HG03575 (cell line): Measurements from ENCODE around the gene PHKB.
"Not testable (repeated sequence)": the region's sequence is repeated elsewhere in the genome, so short reads cannot be mapped to it uniquely, and the experiment has no call there.

Experiments
- ATAC-seq: cut with Tn5 transposase; IDR thresholded peaks from one replicate; pipeline ENCODE4 v1.9.1; 2021; ENCODE audit not compliant: unreplicated experiment, insufficient number of reproducible peaks, low FRiP score; ENCODE audit errors: extremely low read depth

Gene PHKB

DNA sequence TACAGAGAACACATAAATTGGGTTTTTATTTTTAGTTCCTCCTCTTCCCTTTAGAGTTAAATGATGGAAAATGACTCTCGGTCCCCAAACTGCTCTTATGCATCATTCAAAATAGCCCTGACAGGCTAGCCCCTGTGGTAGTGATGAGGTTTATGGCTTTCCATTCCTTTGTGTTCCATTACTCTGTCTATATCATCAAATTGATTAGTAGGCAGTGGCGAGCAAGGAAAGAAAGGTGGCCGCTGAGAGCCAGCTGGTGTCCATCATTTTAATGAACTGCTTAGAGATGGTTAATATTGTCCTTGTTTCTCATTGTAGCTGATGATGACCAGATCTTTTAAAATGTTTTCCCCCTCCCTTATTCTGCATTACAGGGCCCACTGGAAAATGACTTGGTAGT is 179.5 kb downstream of the PHKB start:
- no peak for ATAC-seq

DNA sequence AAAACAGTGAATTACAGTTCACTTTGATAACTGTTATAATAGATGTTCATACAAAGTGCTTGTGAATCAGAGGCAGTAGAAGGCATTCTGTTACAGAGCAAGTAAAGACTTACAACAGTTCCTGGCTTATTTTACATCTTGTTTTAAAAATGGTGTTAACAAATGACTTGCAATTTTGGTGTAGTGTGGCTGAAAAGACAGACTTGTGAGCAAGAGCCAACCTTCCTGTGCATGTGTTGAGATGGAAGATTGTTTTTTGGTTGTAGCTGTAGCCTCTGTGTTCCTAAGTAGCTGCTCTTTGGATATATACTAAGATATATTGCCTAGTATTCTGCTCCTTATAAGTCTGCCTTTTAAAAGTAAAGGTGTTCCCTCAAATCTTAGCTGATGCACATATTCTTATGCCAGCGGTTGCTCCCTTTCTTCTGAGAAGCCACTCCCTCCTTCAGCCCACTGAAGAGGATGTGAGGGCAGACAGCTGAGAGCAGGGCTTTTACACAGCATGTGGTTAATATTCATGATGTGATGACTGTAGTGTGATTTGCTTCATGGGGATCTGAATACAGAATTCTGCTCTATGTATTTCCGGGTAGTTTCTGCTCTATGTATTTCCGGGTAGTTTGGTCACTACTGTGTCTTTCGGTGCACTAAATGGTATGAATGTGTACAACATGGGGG is 182.3 kb downstream of the PHKB start:
- ATAC-seq: no peak

DNA sequence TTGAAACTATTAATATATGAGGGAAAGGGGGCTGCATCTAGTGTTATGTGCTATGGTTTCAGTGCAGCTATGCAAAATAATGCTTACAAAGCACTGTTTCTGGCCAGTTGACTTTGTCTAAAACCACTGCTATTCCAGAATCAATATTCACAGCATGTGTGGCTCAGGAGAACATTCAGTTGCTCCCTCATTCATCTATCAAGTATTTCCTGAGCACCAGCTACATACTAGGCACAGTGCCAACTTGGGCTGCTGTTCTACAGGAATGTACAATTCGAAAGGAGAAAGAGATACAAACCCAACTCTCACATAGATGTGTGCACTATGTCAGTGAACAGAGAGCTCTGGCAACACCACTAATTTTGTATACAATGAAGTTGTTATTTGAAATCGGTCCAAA is 183.0 kb downstream of the PHKB start:
- no peak for ATAC-seq

DNA sequence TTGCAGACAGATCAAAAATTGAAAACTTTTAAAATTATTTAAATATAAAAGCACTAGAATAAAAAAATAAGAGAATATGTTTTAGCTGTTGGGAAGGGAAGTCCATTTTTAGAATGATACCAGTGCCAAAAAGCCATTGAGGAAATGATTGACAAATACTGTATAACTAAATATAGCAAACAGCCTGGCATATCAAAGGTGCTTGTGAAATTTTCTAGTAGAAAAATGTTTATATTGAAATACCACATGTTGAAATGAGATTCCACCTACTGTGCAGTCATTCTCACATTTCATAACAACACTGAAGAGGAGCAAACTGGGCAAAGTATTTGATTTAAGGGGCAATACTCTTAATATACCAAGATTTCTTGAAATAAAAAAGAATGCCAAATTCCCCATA is 183.5 kb downstream of the PHKB start:
- ATAC-seq: no peak

DNA sequence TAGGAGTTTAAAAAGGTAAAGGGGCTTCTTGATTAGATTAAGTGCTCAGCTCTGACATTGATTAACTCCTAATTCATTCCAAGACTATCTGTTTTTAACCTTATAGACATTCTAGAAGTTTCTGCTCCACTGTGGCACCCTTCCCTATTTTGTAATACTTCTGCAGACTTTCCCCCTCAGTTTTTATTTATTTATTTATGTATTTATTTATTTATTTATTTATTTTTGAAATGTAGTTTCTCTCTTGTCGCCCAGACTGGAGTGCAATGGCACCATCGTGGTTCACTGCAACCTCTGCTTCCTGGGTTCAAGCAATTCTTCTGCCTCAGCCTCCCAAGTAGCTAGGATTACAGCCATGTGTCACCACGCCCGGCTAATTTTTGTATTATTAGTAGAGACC is 185.8 kb downstream of the PHKB start:
- no peak for ATAC-seq

DNA sequence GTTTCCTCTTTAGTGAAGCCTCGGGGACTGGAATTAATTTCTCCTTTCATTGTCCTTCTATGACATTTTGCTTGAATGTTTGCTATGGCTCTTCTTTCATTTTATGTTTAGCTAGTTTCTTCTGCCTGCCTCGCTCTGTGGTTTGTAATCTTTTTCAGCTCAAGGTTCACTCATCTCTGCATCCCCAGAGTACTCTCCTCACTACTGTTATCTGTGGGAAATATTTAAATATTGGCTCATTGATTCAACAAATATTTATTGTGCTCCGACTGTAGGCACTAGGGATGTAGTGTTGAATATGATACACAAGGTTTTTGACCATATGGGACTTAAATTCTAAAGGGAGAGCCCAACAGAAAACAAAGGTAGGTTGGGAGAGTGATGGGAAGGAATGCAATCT is 195.9 kb downstream of the PHKB start:
- no peak for ATAC-seq

DNA sequence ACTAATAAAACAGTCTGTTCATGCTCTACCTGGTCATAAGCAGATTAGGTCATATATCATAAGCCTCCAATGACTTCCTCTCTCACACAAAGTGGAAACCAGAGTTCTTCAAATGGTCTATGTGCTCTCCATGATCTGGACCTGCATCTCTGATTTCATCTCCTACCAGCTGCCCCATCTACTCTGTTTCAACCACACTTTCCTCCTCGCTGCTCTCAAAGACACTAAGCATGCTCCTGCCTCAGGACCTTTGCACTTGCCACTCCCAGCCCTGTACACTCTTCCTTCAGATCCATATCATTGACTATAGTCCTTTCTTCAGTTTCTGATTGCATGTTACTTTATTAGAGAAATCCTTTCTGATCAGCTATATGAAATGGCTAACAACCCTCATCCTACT is 196.8 kb downstream of the PHKB start:
- no peak for ATAC-seq

DNA sequence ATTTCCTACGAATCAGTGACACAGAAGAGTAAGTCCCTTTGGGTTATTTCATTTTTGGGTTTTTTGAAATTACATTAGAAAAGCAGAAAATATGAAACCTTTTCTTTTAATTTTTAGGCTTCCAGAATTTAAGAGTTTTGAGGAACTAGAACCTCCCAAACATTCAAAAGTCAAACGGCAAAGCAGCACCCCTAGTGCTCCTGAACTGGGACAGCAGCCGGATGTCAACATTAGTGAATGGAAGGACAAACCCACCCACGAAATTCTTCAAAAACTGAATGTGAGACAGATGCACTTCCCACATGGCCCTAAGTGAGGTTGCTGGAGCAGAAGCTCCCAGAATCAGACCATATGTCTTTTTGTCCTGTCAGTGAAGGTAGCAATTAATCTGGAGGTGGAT is 199.4 kb downstream of the PHKB start:
- ATAC-seq: no peak

DNA sequence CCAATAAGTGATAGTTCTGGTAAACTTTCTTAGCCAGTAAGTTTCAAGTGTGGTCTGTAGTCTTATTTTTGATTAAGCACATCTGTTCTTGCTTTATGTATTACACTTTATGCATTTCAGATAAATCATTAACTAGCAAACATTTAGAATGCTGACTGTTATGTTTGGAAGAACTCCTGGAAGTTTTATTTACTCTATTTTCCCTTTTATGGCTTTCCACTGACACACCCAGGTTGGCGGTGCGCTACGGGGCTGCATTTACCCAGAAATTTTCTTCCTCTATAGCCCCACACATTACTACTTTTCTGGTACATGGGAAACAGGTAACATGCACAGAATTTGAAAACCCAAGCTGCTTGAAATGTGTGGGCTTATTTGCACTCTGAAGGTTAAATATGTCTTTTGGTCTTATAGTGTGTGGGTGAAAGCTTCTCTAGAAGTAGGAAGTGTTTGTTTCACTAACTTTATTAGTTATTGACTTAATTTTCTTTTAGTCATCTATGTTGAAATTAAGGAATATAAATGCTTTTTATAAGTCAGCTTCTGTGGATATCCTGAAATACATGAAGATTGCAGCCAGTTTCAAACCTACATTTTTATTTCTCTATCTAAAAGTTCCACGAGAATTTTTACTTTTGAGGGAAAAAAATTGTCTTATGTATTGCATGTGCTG is 203.7 kb downstream of the PHKB start:
- ATAC-seq: no peak

DNA sequence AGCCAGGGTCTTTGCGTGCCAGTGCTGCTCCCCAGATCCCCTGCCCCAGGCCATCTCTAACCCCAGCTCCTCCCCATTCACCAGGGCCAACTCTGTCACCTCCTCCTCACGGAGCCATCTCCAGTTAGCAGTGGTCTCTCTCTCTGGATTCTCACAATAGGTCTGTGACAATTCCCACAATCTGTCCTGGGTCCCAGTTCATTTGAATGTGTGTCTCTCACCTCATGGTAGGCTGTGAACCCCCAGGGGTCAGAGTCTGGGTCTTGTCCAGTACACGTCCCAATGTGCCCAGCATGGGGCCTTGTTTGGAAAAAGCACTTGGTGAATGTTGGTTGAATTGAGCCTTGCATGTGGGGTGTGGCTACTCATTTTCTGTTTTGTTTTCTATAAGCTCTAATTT is 205.3 kb downstream of the PHKB start:
- no peak for ATAC-seq

DNA sequence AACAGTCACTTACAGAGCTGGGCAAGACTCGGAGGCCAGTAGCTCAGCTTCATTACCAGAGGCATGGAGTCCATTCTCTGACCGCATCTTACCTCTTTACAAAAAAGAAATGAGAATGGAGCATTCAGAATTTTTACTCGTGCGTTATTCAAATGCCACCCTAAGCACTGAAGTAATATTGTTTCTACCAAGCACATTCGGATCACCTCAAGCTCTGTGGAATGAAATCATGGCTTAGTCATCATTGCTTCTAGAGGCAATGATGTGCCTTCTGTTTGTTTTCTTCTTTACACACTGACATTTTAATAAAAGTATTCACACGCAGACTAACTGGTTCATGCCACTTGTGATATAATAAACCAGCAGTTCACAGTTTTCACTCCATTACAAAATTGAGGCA is 206.8 kb downstream of the PHKB start:
- no peak for ATAC-seq

DNA sequence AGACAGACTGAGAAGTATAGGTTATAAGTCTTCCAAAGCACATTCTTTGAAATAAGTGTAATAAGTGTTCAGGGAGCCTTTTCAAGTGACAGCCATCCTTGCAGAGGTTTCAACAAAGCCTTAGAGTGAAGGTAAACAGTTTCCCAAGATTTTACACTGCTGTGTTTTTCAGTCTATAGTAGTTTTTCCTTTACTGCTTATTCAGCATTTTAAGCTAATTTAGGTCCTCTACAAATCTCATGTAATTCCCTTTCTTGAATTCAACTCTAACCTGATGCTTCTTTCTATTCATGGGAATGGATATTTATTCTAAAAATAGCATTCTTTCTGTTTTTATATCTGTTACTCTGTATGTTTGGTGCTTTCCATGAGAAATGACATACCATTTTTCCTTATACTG is 211.3 kb downstream of the PHKB start:
- ATAC-seq: no peak

DNA sequence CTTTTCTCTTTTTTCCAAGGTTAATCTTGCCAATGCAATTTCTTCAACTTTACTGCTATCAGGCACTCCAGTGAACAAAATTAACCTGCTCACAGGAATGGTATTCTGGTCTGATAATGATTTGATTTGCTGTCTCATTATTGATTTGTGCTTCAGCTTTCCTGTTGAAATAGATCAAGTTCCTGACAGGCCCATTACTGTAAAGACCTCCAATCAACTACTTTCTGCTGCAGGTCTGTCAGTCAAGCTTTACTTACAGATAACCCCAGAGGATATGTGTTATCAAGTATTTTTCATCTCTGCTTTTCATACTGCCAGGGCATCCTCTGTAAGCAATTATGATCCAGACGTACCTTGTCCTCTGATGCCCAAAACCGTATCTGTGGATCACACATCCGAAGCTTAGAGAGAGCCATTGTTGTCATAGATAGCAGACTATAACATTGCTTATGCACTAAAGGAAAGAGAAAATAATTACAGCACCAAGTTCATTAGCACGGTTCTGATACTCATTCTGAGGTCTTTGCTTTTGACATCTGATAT is 215.6 kb downstream of the PHKB start:
- ATAC-seq: no peak

DNA sequence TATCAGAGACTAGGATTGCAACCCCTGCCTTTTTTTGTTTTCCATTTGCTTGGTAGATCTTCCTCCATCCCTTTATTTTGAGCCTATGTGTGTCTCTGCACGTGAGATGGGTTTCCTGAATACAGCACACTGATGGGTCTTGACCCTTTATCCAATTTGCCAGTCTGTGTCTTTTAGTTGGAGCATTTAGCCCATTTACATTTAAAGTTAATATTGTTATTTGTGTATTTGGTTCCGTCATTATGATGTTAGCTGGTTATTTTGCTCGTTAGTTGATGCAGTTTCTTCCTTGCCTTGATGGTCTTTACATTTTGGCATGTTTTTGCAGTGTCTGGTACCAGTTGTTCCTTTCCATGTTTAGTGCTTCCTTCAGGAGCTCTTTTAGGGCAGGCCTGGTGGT is 220.4 kb downstream of the PHKB start:
- not testable (repeated sequence) for ATAC-seq

DNA sequence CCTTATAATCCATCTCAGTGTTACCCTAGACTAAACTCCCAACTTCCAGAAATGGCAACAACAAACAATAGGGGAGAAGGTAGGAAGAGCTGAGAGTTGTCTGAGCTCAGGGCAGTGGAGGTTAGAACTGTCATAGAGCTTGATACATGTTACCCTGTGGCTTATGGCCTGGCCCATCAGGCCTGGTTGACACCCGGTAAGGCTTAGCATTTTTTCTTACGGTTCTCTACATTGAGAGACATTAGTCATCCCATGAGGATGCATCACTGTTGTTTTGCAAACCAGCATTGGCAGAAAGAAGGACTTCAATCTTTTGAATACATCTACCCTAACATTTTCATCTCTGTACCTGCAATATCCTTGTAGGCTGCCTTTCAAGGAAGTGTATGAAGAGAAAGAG is 226.6 kb downstream of the PHKB start:
- ATAC-seq: no peak

DNA sequence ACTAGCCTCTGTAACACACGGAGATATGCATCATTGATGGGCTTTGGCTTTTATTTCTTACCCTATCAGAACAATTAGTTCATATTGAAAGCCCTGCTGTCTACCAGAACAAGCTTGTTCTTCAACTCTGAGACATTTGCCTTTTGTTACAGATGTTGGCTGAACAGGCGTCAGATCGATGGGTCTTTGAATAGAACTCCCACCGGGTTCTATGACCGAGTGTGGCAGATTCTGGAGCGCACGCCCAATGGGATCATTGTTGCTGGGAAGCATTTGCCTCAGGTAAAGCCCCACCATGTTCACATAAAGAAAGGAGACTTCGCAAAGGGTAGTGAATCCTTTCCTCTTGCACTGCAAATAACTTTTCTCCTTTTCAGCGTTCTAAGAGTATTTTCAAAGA is 232.1 kb downstream of the PHKB start:
- ATAC-seq: no peak

DNA sequence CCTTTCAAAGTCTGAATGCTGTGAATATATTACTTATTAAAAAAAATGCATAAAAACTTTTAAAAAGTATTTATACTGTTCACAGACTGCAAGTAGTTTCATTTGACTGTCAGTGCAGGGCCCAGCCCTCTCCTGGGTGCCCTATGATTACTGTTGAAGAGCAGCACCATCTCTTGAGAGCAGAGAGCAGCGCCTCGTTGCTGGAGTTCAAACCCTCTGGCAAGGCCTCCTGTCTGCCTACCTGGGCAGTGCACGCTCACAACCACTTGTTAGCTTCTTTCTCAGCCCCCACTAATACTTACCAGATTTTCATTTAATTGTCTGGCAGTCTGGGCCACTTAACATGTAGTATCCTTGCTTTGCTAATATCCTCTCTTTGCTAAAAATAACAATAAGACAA is 233.4 kb downstream of the PHKB start:
- no peak for ATAC-seq

DNA sequence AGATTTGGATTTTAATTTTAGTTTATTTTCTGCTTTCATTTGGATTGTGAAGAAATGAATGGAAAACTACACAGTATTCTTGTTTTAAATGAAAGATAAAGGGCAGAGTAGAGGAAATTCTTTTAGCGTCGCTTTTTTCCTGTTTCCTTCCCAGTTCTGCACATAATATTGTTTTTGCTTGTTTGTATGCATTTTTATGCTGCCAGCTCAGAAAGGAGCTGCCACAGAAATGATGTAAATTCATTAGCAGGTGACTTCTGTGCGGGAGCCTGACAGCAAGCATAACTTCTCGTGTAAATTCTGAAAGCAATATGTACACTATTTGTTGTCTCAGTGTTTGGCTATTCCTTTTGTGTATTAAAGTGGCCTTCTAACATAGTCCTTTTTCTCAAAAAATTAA is 234.6 kb downstream of the PHKB start:
- no peak for ATAC-seq

DNA sequence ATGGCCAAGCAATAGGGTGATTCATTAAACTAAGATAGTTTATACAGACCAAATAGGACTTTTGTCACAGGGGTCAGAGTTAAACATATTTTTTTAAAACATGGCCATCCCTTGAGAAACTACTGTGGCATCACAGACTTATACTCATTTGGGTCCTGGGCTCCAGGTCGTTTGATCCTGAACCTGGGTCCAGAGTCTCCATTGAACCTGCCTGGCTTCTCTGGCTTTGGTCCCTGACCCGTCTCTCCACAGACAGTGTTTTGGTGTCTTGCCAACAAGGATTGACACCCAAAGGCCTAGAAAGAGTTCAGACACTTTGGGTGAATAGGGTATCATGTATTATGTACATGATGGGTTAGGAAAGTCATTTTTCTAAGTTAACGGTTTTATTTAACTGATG is 236.7 kb downstream of the PHKB start:
- no peak for ATAC-seq

DNA sequence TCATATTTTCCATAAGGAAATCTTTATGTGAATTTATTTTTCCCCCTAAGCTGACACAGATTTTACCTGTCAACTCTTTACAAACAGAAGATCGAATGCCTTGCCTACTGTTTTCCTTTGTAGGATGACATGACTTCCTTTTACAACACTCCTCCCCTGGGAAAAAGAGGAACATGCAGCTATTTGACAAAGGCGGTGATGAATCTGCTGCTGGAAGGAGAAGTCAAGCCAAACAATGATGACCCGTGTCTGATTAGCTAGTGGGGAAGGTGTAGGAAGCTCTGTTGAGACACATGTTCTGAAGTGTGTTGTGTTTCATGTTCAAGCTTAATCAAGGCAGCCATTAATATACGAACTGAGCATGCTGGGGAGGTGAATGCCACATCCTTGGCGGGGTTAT is 238.0 kb downstream of the PHKB start:
- ATAC-seq: no peak
